Medulla oblongata (tissue), 1 donor: Measurements from ENCODE around the gene DENND1A.

ENCODE experiments used
- DNase-seq: peaks from one replicate; pipeline ENCODE4 v3.0.0-alpha.2; 2015; ENCODE audit errors: extremely low spot score

The DENND1A gene

DNA sequence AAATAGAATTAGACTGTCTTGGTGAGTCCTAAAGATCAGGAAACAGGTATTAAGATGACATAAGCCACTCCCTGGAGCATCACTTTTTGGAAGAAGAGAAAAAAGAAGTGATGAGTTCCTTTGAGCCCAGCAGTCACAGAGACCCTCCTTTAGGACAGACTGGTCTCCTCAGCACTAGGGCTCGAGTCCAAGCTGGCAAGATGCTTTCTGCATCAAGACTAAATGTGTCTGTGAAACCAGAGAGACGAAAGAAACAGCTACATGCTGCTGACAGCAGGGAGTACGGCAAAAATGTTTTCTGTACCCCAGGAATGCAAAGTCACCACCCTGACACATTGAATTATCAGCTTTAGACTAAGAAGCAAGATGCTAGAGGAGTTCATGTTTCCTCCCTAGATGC is 389.5 kb downstream of the DENND1A start:
- DNase-seq = no peak

DNA sequence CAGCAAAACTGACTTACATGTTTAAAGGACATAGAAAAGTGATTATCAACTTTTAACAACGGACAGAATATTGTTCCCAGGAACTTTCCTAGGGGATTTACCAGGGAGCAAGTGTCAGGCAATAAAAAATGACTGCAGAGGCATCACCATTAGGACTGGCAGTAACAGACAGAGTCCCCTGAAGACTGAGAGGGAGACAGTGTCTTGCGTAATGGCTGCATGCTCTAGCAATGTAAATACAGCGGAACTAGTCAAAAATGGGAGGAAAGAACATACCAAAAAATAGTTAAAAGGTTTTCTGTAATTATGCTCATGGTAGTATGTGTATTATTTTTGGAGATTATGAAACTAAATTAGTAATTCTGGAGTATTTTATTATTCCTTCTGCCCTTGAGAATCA is 392.1 kb downstream of the DENND1A start:
- no peak for DNase-seq

GRCh38 chr9:123536455-123536868 is 393.5 kb downstream of the DENND1A start:
- no peak for DNase-seq

GRCh38 chr9:123534336-123534735 is 395.6 kb downstream of the DENND1A start:
- DNase-seq = no peak

DNA sequence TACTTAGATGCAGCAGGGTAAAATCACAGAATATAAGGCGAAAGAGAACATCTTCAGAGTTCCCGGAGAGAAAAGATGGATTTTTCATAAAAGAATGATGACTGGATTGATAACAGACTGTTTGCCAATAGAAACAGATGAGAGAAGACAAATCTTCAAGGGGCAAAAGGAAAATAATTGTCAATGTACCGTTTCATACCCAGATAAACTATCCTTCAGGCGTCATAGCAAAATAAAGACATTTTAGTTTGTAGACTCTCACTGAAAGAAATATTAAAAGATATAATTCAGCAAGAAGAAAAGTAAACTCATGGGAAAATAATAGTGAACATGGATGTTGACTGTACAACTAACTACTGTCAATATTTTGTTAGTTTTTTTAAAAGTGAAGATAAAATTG is 399.7 kb downstream of the DENND1A start:
- DNase-seq = no peak

DNA sequence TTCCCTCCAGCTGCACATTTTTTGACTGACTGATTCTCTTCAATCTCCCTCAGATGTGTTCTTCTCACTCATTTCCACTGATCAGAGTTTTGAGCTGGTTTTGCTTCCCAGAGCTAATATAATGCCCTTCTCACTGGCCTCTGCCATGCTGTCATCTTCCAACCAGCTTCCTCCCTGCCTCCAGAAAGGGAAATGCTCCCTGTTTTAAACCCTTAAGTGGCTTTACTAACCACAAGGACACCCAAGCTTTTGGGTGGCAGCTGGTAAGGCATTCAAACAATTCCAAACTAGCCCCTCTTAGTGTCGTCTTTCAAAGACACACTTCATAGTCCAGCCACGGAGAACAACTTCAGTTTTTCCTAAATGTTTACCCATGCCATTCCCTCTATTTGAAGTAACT is 401.4 kb downstream of the DENND1A start:
- no peak for DNase-seq

GRCh38 chr9:123527981-123528380 is 401.9 kb downstream of the DENND1A start:
- no peak for DNase-seq

DNA sequence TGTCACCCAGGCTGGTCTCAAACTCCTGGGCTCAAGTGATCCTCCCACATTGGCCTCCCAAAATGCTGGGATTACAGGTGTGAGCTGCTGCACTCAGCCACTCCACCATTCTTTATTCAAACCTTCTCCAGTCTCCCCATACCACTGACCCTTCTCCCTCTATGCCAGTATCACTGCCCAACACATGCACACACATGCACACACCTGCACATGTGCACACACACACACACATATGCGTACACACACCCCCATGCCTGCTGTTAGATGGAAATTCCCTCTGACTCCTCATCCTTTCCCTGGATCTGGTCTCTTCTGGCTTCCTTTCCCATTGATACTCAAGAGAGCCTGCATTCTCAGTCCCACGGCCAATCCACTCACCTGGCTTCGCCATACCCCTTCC is 404.0 kb downstream of the DENND1A start:
- no peak for DNase-seq

DNA sequence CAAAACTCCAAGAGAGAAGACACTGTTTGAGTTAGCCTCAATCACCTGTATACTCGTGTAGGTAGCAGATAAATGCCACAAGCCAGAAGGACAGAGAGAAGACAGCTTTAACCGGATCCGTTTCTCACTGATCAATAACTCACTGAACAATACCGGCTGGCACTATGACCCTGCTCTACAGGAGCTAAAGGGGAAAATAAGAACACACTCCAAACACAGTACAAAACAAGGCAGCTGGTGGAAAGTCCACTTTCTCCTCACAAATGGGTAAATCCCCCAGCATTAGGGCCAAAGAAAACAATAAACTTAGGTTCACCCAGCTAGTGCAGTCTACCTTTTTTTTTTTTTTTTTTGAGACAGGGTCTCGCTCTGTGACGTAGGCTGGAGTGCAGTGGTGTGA is 404.5 kb downstream of the DENND1A start:
- no peak for DNase-seq

DNA sequence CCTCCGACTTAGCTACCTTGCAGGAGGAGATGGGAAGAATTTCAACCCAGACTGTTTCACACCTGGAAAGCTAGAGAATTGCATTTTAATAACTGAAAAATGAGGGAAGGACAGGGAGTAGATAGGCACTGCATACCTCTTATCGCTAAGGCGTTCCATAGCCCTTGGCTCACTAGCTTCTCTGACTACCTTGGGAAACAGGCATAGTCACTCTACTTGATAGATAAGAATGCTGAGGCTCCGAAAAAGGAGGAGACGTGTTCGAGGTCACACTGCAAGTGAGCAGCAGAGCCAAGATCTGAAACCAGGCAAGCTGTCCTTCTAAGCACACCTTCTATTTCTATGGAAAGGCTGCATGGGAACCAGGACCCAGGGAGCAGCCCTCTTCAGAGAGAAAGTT is 405.1 kb downstream of the DENND1A start:
- no peak for DNase-seq

- no peak for DNase-seq
Measured at GRCh38 chr9:123523845-123524244, 406.1 kb downstream of the DENND1A start.

DNA sequence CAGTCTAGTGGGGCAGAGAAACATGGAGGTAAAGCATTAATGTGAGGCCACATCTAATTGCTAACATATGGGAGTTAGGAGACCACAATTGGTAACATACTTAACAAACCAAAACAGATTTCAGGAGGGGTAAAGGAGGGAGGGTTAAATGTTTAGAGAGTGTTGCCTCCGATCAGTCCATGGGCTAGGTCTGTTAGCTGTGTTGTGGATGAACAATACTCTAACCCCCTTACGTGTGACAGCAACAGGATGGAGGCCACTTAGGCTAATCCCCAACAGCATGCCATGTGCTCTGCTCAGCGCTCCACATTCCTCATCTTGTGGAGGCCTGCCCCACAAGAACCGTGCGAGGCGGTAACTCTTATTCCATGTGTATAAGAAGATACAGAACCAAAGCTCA is 406.9 kb downstream of the DENND1A start:
- no peak for DNase-seq

DNA sequence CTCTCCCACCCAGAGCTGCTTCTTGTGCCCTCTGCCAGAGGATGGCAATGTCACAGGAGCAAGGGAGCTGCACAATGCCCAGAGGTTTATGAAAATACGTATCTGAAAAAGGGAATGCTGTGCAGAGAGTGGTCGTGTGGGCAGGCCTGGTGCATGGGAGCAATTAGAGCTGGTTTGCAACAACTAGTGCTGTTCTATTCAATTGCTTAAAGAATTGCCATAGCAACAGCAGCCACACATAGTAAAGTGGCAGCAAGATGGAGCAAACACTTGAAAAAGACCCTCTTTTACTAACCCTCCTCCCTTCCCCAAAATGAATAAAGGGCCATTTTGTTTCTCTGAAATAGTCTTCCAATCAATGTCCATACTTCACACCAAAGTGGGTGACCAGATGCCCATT is 407.7 kb downstream of the DENND1A start:
- DNase-seq = no peak

DNA sequence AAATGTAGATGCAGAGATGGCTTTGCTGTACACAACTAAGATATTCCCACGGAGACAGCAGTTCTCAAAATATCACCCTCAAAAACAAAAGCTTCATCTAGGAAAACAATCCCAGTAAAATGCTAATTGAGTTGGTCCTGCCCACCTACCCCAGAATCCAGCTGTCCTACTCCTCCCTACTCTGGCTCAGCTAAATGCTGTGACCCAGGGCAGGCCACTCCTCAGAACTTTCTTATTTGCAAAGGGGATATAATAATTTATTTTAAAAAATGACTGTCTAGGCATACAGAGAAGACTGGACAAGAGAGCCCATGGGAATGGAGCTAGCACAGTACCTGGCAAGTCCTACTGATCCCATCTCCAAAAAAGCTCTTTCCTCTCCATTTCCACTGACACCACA is 411.6 kb downstream of the DENND1A start:
- DNase-seq = no peak

DNA sequence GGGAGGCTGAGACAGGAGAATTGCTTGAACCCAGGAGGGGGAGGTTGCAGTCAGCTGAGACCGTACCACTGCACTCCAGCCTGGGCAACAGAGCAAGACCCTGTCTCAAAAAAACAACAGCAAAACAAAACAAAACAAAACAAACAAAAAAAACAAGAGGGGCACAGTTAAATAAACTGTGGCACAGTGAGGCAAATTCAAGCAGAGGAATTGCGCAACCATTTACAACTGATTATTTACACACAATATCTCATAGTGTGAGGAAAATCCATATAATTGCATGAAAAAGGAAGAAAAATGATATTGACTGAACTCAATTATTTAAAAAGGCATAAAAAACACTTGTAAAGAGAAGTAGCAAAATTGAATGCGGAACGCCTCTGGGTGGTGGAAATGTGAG is 412.4 kb downstream of the DENND1A start:
- DNase-seq = no peak

- no peak for DNase-seq
Measured at GRCh38 chr9:123514766-123515165, 415.2 kb downstream of the DENND1A start.

GRCh38 chr9:123513554-123513953 is 416.4 kb downstream of the DENND1A start:
- no peak for DNase-seq

GRCh38 chr9:123511326-123512277 is 418.3 kb downstream of the DENND1A start:
- DNase-seq = peak; percentile 75

- no peak for DNase-seq
Measured at GRCh38 chr9:123509646-123510045, 420.3 kb downstream of the DENND1A start.

GRCh38 chr9:123508048-123508447 is 421.9 kb downstream of the DENND1A start:
- DNase-seq = no peak

GRCh38 chr9:123505496-123505895 is 424.4 kb downstream of the DENND1A start:
- DNase-seq = no peak

- no peak for DNase-seq
Measured at GRCh38 chr9:123500336-123500735, 429.6 kb downstream of the DENND1A start.

- no peak for DNase-seq
Measured at GRCh38 chr9:123497830-123498229, 432.1 kb downstream of the DENND1A start.

- DNase-seq = no peak
Measured at GRCh38 chr9:123495731-123496130, 434.2 kb downstream of the DENND1A start.
